ENCODE measurements around the gene PTF1A.

GRCh38 chr10:23174977-23175512 is 17.1 kb upstream of the PTF1A start:
- no peak for TF ChIP-seq E2F3 (CRISPR knock-in tag; IDR thresholded peaks at IDR 0.05)
- no peak for TF ChIP-seq ZZZ3 (IDR thresholded peaks at IDR 0.05)
- TF ChIP-seq SRSF9 (IDR thresholded peaks at IDR 0.05; ENCODE audit: borderline replicate concordance, low read depth, low read length): no peak
- no peak for TF ChIP-seq CHD2 (IDR thresholded peaks at IDR 0.05; ENCODE audit: low read depth, low read length)
- TF ChIP-seq SP1 (CRISPR knock-in tag; IDR thresholded peaks at IDR 0.05): no peak
- TF ChIP-seq PRDM10 (IDR thresholded peaks at IDR 0.05; ENCODE audit: partially characterized antibody): no peak
- TF ChIP-seq SREBF1 (IDR thresholded peaks at IDR 0.05; ENCODE audit: borderline replicate concordance, low read depth, low read length): no peak
